T47D (cell line): ENCODE results near the gene HRH2.

ENCODE experiments used
- DNase-seq, 2 experiments: peaks; one replicate each; pipeline versions ENCODE4 v3.0.0 to v3.0.0-alpha.2; 2011 to 2012; ENCODE audit warnings: low read depth in 1 of 2, low spot score in 1 of 2
- JUND ChIP-seq: IDR thresholded peaks from 2 replicates; pipeline ENCODE4 v1.6.1; 2012; ENCODE audit warnings: low read depth
- in situ Hi-C: cut with HindIII; loops from 2 replicates; pipeline ENCODE4 v1.10.0; 2016; ENCODE audit warnings: low sequenced_read_pairs, low pct_unique_long_range_greater_than_20kb

HRH2 gene

GRCh38 chr5:175707751-175708375 lies 50.0 kb downstream of the HRH2 start:
- in situ Hi-C loops = no loop called here
- DNase-seq = no peak
- TF ChIP-seq JUND = no peak

GRCh38 chr5:175709276-175709781 lies 51.5 kb downstream of the HRH2 start:
- in situ Hi-C loops = no loop called here
- TF ChIP-seq JUND = no peak
- no peak for DNase-seq

GRCh38 chr5:175710326-175710725 lies 52.5 kb downstream of the HRH2 start:
- no peak for TF ChIP-seq JUND
- in situ Hi-C loops = no loop called here
- DNase-seq = no peak

GRCh38 chr5:175711031-175711430 lies 53.2 kb downstream of the HRH2 start:
- DNase-seq = no peak
- in situ Hi-C loops = no loop called here
- TF ChIP-seq JUND = no peak

GRCh38 chr5:175711472-175712312 lies 53.8 kb downstream of the HRH2 start:
- in situ Hi-C loops = no loop called here
- TF ChIP-seq JUND = no peak
- DNase-seq = no peak

- in situ Hi-C loops = no loop called here
- TF ChIP-seq JUND = no peak
- no peak for DNase-seq
These were observed 54.4 kb downstream of the HRH2 start for GRCh38 chr5:175712313-175712680.

- TF ChIP-seq JUND = no peak
- in situ Hi-C loops = no loop called here
- no peak for DNase-seq
These were observed 54.8 kb downstream of the HRH2 start for GRCh38 chr5:175712681-175713085.

- no peak for DNase-seq
- in situ Hi-C loops = no loop called here
- no peak for TF ChIP-seq JUND
These were observed 56.1 kb downstream of the HRH2 start for GRCh38 chr5:175713930-175714329.

- in situ Hi-C loops = no loop called here
- no peak for TF ChIP-seq JUND
- no peak for DNase-seq
These were observed 56.7 kb downstream of the HRH2 start for GRCh38 chr5:175714479-175715085.

GRCh38 chr5:175715627-175716522 lies 58.0 kb downstream of the HRH2 start:
- in situ Hi-C loops = no loop called here
- DNase-seq = no peak
- no peak for TF ChIP-seq JUND

- no peak for DNase-seq
- in situ Hi-C loops = no loop called here
- no peak for TF ChIP-seq JUND
These were observed 60.0 kb downstream of the HRH2 start for GRCh38 chr5:175717837-175718236.
